Mucosa of descending colon (tissue), 3 donors: ENCODE results near the gene MRPL43. TPM values are rescaled to one million over a fixed set of nuclear protein-coding genes. Genes with fewer than 3 reads are reported as not detected.
A peak's percentile ranks its signal among the peaks of the same experiment; 100 is the strongest.

Experiments used
- ATAC-seq: fragments of 200-7000 bp; cut with Tn5 transposase; one replicate; pipeline ENCODE4 v1.9.1; 2020; ENCODE audit warnings: mild to moderate bottlenecking, moderate library complexity
- DNase-seq, 3 donors: peaks; one replicate each; pipeline ENCODE4 v3.0.0-alpha.2; 2020
- H3K36me3 ChIP-seq: fragments of 200-600 bp; one replicate; pipeline ENCODE4 v1.8.0; 2021; ENCODE audit warnings: low read depth, mild to moderate bottlenecking
- H3K4me1 ChIP-seq: fragments of 200-600 bp; one replicate; pipeline ENCODE4 v1.8.0; 2021; ENCODE audit warnings: low read depth, mild to moderate bottlenecking
- H3K4me3 ChIP-seq: fragments of 200-600 bp; one replicate; pipeline ENCODE4 v1.8.0; 2021; ENCODE audit warnings: mild to moderate bottlenecking
- H3K9me3 ChIP-seq: fragments of 200-600 bp; one replicate; pipeline ENCODE4 v1.8.0; 2021; ENCODE audit warnings: mild to moderate bottlenecking
- intact Hi-C, 2 donors: fragments of 100-400 bp; cut with DNase I in 1 of 2; cut with micrococcal nuclease in 1 of 2; formaldehyde crosslinking; loops; one replicate each; pipeline versions ENCODE4 v1.11.0 to v1.11.1; 2022; cut with DNase I, micrococcal nuclease
- total RNA-seq, 3 donors: library from RNA; stranded (reverse); fragmentation: NEBNext Ultra II Directional in 2 of 3; extraction: Animal tissue kit (Norgen Biotek cat#: 25700) in 2 of 3; gene quantifications; one replicate each; pipeline versions ENCODE4 v1.2.1 to v1.2.4, GENCODE V29; 2021 to 2023
- TF ChIP-seq, protein P1 (sequence below): fragments of 200-600 bp; IDR thresholded peaks from one replicate; pipeline ENCODE4 v1.8.0; 2022; ENCODE audit warnings: antibody characterized with exemption, mild to moderate bottlenecking
- donor health status: DM: no; HTN: no; CAD: no; lungs with moderate emphysema.
- donor health status: DM: no; HTN: no; CAD: no.
- donor health status: DM: no; HTN: yes; CAD: no.

MRPL43 gene
- total RNA-seq, 3 donors from 2014 or later, result 61.3 to 82.3 (median 71.4) TPM

- Histone ChIP-seq H3K4me3 (no peak overlapping the region), H3K9me3 (no peaks in the 10 kb centered on the region), H3K36me3 (peaks cover 4% of the 10 kb centered on the region), H3K4me1 (peaks cover 11% of the 10 kb centered on the region)
- no peak for DNase-seq
- ATAC-seq, result no peak
- TF ChIP-seq, protein P1, sequence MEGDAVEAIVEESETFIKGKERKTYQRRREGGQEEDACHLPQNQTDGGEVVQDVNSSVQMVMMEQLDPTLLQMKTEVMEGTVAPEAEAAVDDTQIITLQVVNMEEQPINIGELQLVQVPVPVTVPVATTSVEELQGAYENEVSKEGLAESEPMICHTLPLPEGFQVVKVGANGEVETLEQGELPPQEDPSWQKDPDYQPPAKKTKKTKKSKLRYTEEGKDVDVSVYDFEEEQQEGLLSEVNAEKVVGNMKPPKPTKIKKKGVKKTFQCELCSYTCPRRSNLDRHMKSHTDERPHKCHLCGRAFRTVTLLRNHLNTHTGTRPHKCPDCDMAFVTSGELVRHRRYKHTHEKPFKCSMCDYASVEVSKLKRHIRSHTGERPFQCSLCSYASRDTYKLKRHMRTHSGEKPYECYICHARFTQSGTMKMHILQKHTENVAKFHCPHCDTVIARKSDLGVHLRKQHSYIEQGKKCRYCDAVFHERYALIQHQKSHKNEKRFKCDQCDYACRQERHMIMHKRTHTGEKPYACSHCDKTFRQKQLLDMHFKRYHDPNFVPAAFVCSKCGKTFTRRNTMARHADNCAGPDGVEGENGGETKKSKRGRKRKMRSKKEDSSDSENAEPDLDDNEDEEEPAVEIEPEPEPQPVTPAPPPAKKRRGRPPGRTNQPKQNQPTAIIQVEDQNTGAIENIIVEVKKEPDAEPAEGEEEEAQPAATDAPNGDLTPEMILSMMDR, result no peak
- intact Hi-C loops, result no loop called here
Observed at GRCh38 chr10:101002456-101002855, 15.2 kb upstream of the MRPL43 start.

DNA sequence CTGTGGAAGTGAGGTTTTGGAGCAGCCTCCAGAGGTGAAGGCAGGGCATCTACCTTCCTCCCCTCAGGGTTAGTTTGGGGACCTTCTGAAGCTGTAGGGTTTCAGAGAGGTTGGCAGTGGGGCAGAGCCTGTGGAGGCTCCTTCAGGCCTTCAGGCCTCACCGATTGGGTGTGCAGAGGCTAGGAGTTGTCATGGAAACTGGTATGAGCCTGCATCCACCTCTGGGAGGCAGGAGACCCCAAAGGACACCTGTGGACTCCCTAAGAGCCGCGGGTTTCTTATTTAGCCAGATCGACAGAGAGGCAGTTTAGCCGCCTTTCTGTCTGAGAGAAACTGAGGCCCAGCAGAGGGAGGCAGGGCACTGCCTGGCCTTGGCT is 14.3 kb upstream of the MRPL43 start:
- intact Hi-C loops, result no loop called here
- DNase-seq (no peak), ATAC-seq (no peak)
- TF ChIP-seq, protein P1, result no peak
- Histone ChIP-seq H3K9me3 (no peaks in the 10 kb centered on the region), H3K4me3 (no peak overlapping the region), H3K4me1 (peaks cover 12% of the 10 kb centered on the region), H3K36me3 (peaks cover 4% of the 10 kb centered on the region)

DNA sequence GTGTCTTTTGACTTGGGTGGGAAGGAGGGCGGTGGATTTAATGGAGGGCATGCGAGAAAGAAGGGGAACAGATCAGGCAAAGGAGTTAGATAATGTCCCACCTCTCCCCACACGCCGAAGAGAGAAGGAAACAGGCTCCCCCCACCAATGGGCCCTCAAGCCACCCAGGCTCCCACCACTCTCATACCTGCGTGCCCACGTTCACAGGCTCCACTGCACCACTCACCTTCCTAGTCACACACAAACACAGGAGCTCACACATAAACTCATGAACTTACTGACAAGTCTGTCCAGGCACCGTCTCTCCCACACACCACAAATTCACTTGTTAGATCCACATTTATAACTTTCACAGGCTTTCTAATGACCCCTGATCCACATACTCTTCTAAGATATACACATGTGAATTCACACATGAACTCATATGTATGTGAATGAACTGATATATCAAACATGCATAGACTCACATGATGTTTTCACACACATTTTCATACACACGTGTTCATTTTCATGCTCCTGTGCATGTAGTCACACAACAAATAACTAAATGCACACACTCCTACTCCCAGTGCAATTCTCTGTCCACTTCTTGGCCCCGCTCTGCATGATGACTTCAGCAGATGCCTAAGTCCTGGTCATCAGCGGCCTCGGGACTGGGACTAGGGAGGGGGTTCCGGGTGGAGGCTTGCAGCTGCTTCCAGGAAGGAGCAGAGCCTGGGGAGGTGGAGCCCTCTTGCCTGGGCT is 13.8 kb upstream of the MRPL43 start:
- H3K4me1 ChIP-seq, result peaks cover 17% of the 10 kb centered on the region
- DNase-seq, result peak; percentile 71 to 85 (median 71)

DNA sequence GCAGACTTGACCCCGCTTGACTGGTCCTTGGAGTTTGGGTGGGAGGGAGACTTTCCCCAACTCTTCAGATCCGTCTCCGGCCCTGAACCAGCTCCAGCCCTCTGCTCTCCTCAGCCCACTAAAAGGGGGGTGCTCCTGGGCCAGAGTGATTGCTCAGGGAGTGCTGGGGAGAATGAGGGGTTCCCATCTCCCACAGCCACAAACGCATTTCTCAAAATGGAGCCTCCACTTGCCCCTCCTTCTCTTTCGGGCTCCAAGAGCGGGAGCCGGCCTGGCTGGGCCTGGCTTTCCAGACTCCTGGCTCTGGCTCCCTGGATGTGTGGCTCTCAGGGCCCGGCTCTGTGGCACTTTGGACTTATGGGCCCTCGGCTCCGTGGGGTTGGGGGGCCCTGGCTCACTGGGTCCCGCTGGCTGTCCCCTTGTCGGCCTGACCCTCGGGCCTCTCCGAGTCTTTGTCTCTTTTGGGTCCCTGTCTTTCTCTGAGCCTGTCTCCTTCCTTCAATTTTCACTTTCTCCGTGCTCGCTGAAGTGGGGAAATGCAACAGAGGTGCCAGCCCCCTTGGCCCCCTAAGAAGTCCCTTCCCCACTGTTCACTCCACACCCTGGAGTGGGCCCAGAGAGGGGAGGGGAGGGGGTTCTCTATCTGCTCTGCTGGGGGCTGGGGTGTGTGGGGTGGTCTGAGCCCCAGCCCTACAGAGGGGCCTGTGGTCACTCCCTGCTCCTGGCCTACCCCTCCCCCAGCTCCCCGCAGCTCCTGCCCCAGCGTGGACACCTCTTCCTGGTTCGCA is 13.0 kb upstream of the MRPL43 start:
- H3K9me3 ChIP-seq, result no peaks in the 10 kb centered on the region

More for the DNA sequence above, 13.8 kb upstream of the MRPL43 start:
- peaks cover 4% of the 10 kb centered on the region for H3K36me3 ChIP-seq
- H3K9me3 ChIP-seq, result no peaks in the 10 kb centered on the region
- TF ChIP-seq, protein P1, result no peak
- ATAC-seq, result no peak
- intact Hi-C loops, result no loop called here
- no peak overlapping the region for H3K4me3 ChIP-seq

GRCh38 chr10:100999742-101000126 is 12.4 kb upstream of the MRPL43 start, which contains the start of gene LZTS2:
LZTS2 (plus strand) TSS chr10:100999808; CDS start chr10:101002539, 2,731 bp downstream.
- intact Hi-C loops, result no loop called here
- H3K4me3 ChIP-seq, result peak within 1 kb of the TSS; percentile 67
- H3K9me3 ChIP-seq, result no peaks in the 10 kb centered on the region
- no peaks in the 10 kb centered on the region for H3K36me3 ChIP-seq
- DNase-seq (no peak), ATAC-seq (peak; percentile 37)
- TF ChIP-seq, protein P1, result no peak
- H3K4me1 ChIP-seq, result peaks cover 18% of the 10 kb centered on the region

More for the DNA sequence above, 13.0 kb upstream of the MRPL43 start:
- TF ChIP-seq, protein P1, result no peak
- ATAC-seq (no peak), DNase-seq (peak in 1 of 3 donors; percentile 52)
- Histone ChIP-seq H3K36me3 (peaks cover 1% of the 10 kb centered on the region), H3K4me1 (peaks cover 18% of the 10 kb centered on the region), H3K4me3 (peak overlapping the region; percentile 67)
- intact Hi-C loops, result no loop called here
